DOHH2 (cell line): ENCODE results near the gene TWF2.

Experiments used
- CTCF ChIP-seq: fragments of 200-600 bp; sonication (generic); IDR thresholded peaks from one replicate; pipeline ENCODE4 v1.5.1; 2014; ENCODE audit warnings: antibody characterized with exemption, mild to moderate bottlenecking, low read depth, low read length; ENCODE audit not compliant: poor library complexity, severe bottlenecking
- EZH2phosphoT487 ChIP-seq: fragments of 200-600 bp; sonication (generic); IDR thresholded peaks from 2 replicates; pipeline ENCODE4 v1.6.1; 2017; ENCODE audit warnings: borderline replicate concordance, mild to moderate bottlenecking, antibody characterized with exemption, low read length, moderate library complexity, mixed read lengths

DNA sequence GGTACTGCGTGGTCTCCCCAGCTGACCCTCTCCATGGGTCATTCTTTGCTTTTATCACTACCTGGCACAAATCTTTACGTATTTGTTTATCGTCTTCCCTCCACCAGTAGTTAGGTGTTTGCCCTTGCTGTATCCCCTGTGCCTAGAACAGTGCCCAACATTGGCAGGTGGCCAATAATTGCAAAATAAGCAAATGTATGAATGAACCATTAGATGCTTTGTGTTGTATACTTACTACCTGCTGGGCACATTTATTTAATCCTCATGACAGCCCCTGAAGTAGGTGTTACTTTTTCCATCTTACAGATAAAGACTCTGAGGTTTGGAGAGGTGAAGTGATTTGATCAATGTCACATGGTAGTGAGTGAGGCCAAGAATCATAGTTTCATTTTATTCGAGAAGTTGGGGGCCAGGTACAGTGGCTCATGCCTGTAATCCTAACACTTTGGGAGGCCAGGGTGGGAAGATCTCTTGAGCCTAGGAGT, 2.0 kb upstream of the TWF2 start:
- TF ChIP-seq CTCF: no peak
- TF ChIP-seq EZH2phosphoT487: no peak
